Keratinocyte (primary cell): ENCODE results near the gene FHOD1. TPM values are rescaled to one million over a fixed set of nuclear protein-coding genes. Genes with fewer than 3 reads are reported as not detected.

Experiments
- DNase-seq: peaks from one replicate; pipeline ENCODE4 v3.0.0-alpha.2; 2011; ENCODE audit warnings: low read depth, missing footprints, low spot score
- FAIRE-seq: peaks from 2 replicates; lab custom pipeline; 2011; peaks lifted over from hg19 to GRCh38; lab: Jason Lieb, UNC
- H2AFZ ChIP-seq: 2 replicates; pipeline ENCODE4 v1.6.0; 2012; ENCODE audit warnings: low read length, control low read depth, inconsistent platforms; ENCODE audit not compliant: control insufficient read depth
- H3K27ac ChIP-seq: 2 replicates; pipeline ENCODE4 v1.5.1; 2011; ENCODE audit warnings: low read length; ENCODE audit not compliant: control insufficient read depth, insufficient read depth
- H3K27me3 ChIP-seq: 3 replicates; pipeline ENCODE4 v1.6.0; 2011; ENCODE audit warnings: low read length; ENCODE audit not compliant: control insufficient read depth, insufficient read depth; ENCODE audit errors: extremely low read depth
- H3K36me3 ChIP-seq, 2 experiments: 2 replicates in 1 of 2; 3 replicates in 1 of 2; pipeline ENCODE4 v1.5.1; 2011; ENCODE audit warnings: low read length in 2 of 2, mild to moderate bottlenecking in 1 of 2; ENCODE audit not compliant: control insufficient read depth in 2 of 2, insufficient read depth in 2 of 2; ENCODE audit errors: extremely low read depth in 1 of 2
- H3K4me1 ChIP-seq: 3 replicates; pipeline ENCODE4 v1.5.1; 2011; ENCODE audit warnings: low read length; ENCODE audit not compliant: control insufficient read depth, insufficient read depth; ENCODE audit errors: extremely low read depth
- H3K4me2 ChIP-seq: 3 replicates; pipeline ENCODE4 v1.6.0; 2011; ENCODE audit warnings: low read depth, low read length; ENCODE audit not compliant: control insufficient read depth, insufficient read depth; ENCODE audit errors: extremely low read depth
- H3K4me3 ChIP-seq, 3 experiments: fragments of 200-600 bp in 1 of 3; sonication (generic) in 1 of 3; 2 replicates in 2 of 3; 3 replicates in 1 of 3; pipeline ENCODE4 v1.5.1; 2011 to 2016; ENCODE audit warnings: low read length in 3 of 3, mild to moderate bottlenecking in 3 of 3, control low read depth in 2 of 3, inconsistent platforms in 1 of 3, low read depth in 1 of 3, mixed read lengths in 1 of 3, mixed run types in 1 of 3, moderate library complexity in 1 of 3; ENCODE audit not compliant: control insufficient read depth in 2 of 3, insufficient read depth in 2 of 3; ENCODE audit errors: extremely low read depth in 1 of 3
- H3K79me2 ChIP-seq: 2 replicates; pipeline ENCODE4 v1.6.0; 2012; ENCODE audit warnings: low read length; ENCODE audit not compliant: control insufficient read depth, insufficient read depth
- H3K9ac ChIP-seq: 3 replicates; pipeline ENCODE4 v1.6.0; 2011; ENCODE audit warnings: low read length; ENCODE audit not compliant: control insufficient read depth, insufficient read depth; ENCODE audit errors: extremely low read depth
- H3K9me1 ChIP-seq: 3 replicates; pipeline ENCODE4 v1.6.0; 2011; ENCODE audit warnings: low read length; ENCODE audit not compliant: control insufficient read depth, insufficient read depth; ENCODE audit errors: extremely low read depth
- H3K9me3 ChIP-seq: 2 replicates; pipeline ENCODE4 v1.5.1; 2012; ENCODE audit warnings: low read depth, low read length; ENCODE audit not compliant: control insufficient read depth
- H4K20me1 ChIP-seq: 3 replicates; pipeline ENCODE4 v1.6.0; 2011; ENCODE audit warnings: low read length; ENCODE audit not compliant: control insufficient read depth, insufficient read depth; ENCODE audit errors: extremely low read depth
- CTCF ChIP-seq, 3 experiments: IDR thresholded peaks in 1 of 3; conservative IDR thresholded peaks in 1 of 3; optimal IDR thresholded peaks in 1 of 3; 2 replicates in 2 of 3; 3 replicates in 1 of 3; pipeline versions ENCODE3 to v1.5.1; 2011; ENCODE audit warnings: low read length in 3 of 3, mild to moderate bottlenecking in 3 of 3, moderate library complexity in 2 of 3, control low read depth in 1 of 3, inconsistent platforms in 1 of 3; ENCODE audit not compliant: insufficient read depth in 2 of 3; ENCODE audit errors: extremely low read depth in 1 of 3
- EZH2 ChIP-seq: IDR thresholded peaks from one replicate; pipeline ENCODE4 v1.6.1; 2012; ENCODE audit warnings: inconsistent platforms, mild to moderate bottlenecking, low read length, moderate library complexity
- dilution Hi-C: fragments of 300-500 bp; cut with MboI; formaldehyde crosslinking; loops from one replicate; pipeline ENCODE4 v1.7.0; 2020; ENCODE audit warnings: low sequenced_read_pairs; ENCODE audit not compliant: extremely low pct_ligation_motif_present
- polyA plus RNA-seq, 5 experiments: library from polyadenylated mRNA; depleted of rRNA in 3 of 5; stranded (reverse) in 3 of 5; stranded (forward) in 1 of 5; unstranded in 1 of 5; fragments of >200 nt; gene quantifications; 1 replicate in 1 of 5; 2 replicates in 3 of 5; 3 replicates in 1 of 5; pipeline versions ENCODE4 v1.2.1 to v1.2.3, GENCODE V29; 2011 to 2012; ENCODE audit warnings: missing spikeins in 2 of 5, low read depth in 1 of 5, low replicate concordance in 1 of 5

The FHOD1 gene
- polyA plus RNA-seq, 1 donor (not counting 4 experiments of a cell fraction or from before 2014, with no cell fraction given): 29.4 TPM

- Histone ChIP-seq H2AFZ (no peak overlapping the region), H3K9ac (no peak overlapping the region), H3K4me1 (peaks cover 28% of the 10 kb centered on the region), H3K27me3 (no peaks in the 10 kb centered on the region), H3K4me3 (no peak overlapping the region), H3K9me1 (peaks cover 4% of the 10 kb centered on the region), H3K4me2 (no peak overlapping the region), H3K36me3 (peaks cover 40 to 49% of the 10 kb centered on the region in 2 experiments), H3K27ac (no peak overlapping the region), H3K9me3 (no peaks in the 10 kb centered on the region), H4K20me1 (peaks cover 4% of the 10 kb centered on the region), H3K79me2 (peaks cover 46% of the 10 kb centered on the region)
- DNase-seq (no peak), FAIRE-seq (no peak)
- no peak for TF ChIP-seq EZH2
- no peak for TF ChIP-seq CTCF (optimal IDR thresholded peaks at IDR 0.05 in 1 of 3, IDR thresholded peaks at IDR 0.05 in 1 of 3, conservative IDR thresholded peaks at IDR 0.05 in 1 of 3; ENCODE audit: extremely low read depth in 1 of 3, insufficient read depth in 2 of 3, low read length in 3 of 3)
- dilution Hi-C loops: no loop called here
Measured at GRCh38 chr16:67197704-67198103, 49.6 kb downstream of the FHOD1 start.

GRCh38 chr16:67196881-67197280 lies 50.4 kb downstream of the FHOD1 start:
- Histone ChIP-seq H2AFZ (no peak overlapping the region), H3K9me3 (no peaks in the 10 kb centered on the region), H3K9me1 (peaks cover 4% of the 10 kb centered on the region), H3K36me3 (peaks cover 33 to 48% of the 10 kb centered on the region in 2 experiments), H4K20me1 (peaks cover 4% of the 10 kb centered on the region), H3K27ac (no peak overlapping the region), H3K4me2 (no peak overlapping the region), H3K4me3 (no peak overlapping the region), H3K79me2 (peaks cover 53% of the 10 kb centered on the region), H3K4me1 (peaks cover 28% of the 10 kb centered on the region), H3K27me3 (no peaks in the 10 kb centered on the region), H3K9ac (no peak overlapping the region)
- DNase-seq (no peak), FAIRE-seq (no peak)
- TF ChIP-seq EZH2: no peak
- TF ChIP-seq CTCF (optimal IDR thresholded peaks at IDR 0.05 in 1 of 3, IDR thresholded peaks at IDR 0.05 in 1 of 3, conservative IDR thresholded peaks at IDR 0.05 in 1 of 3; ENCODE audit: extremely low read depth in 1 of 3, insufficient read depth in 2 of 3, low read length in 3 of 3): no peak
- dilution Hi-C loops: no loop called here
